ENCODE data around the gene HS2ST1. TPM values are rescaled to one million over a fixed set of nuclear protein-coding genes. Genes with fewer than 3 reads are reported as not detected.
"Not testable (repeated sequence)": the region's sequence is repeated elsewhere in the genome, so short reads cannot be mapped to it uniquely, and the experiment has no call there.

Gene HS2ST1
- total and polyA plus RNA-seq, 10 of the 15 experiments (the other 5 are each of a cell fraction or from before 2014, with no cell fraction given) = 5.4 to 30.8 (median 18.6) TPM

GRCh38 chr1:86960548-86960947 lies 46.1 kb downstream of the HS2ST1 start (continued):
- TF ChIP-seq MYC (IDR thresholded peaks at IDR 0.05; ENCODE audit: insufficient read depth, insufficient read length, insufficient replicate concordance, low read length, severe bottlenecking) (no peak), HDAC6 (IDR thresholded peaks at IDR 0.05; ENCODE audit: unreplicated experiment) (no peak), EGR1 (IDR thresholded peaks at IDR 0.05; ENCODE audit: borderline replicate concordance in 1 of 2, low read depth in 2 of 2, low read length in 2 of 2) (no peak), PKNOX1 (IDR thresholded peaks at IDR 0.05) (no peak), IKZF1 (conservative IDR thresholded peaks at IDR 0.05) (no peak), SREBF2 (IDR thresholded peaks at IDR 0.05; ENCODE audit: low read length) (no peak), IRF4 (IDR thresholded peaks at IDR 0.05; ENCODE audit: low read depth, low read length) (no peak), PBX3 (IDR thresholded peaks at IDR 0.05; ENCODE audit: insufficient replicate concordance, low read depth, low read length) (no peak)

DNA sequence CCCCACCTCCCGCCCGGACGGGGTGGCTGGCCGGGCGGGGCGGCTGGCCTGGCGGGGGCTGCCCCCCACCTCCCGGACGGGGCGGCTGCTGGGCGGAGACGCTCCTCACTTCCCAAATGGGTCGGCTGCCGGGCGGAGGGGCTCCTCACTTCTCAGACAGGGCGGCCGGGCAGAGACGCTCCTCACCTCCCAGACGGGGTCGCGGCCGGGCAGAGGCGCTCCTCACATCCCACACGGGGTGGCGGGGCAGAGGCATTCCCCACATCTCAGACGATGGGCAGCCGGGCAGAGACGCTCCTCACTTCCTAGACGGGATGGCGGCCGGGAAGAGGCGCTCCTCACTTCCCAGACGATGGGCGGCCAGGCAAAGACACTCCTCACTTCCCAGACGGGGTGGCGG lies 49.4 kb downstream of the HS2ST1 start:
- H3K9ac ChIP-seq (ENCODE audit: control insufficient read depth, insufficient read depth, low read length); H2AFZ ChIP-seq (ENCODE audit: control insufficient read depth, low read depth, low read length); H3K27me3 ChIP-seq (replicated peaks in 1 of 2; ENCODE audit: control insufficient read depth in 2 of 2, insufficient read depth in 2 of 2, low read length in 1 of 2); H3K79me2 ChIP-seq (ENCODE audit: control insufficient read depth, insufficient read depth, low read length); FAIRE-seq; intact Hi-C loops (cut with micrococcal nuclease; ENCODE audit: unreplicated experiment); BruUV-seq (replicated peaks); H3K36me3 ChIP-seq (ENCODE audit: control insufficient read depth in 2 of 2, insufficient read depth in 2 of 2, low read length in 1 of 2); in situ Hi-C loops (cut with MboI); ATAC-seq; DNase-seq (ENCODE audit: low read depth, low spot score); POLR2A ChIA-PET; H3K27ac ChIP-seq (ENCODE audit: control insufficient read depth, insufficient read depth); H3K4me2 ChIP-seq (ENCODE audit: control insufficient read depth, insufficient read depth); H3K4me1 ChIP-seq (ENCODE audit: control insufficient read depth, insufficient read depth, low read length); H3K9me3 ChIP-seq (replicated peaks; ENCODE audit: control insufficient read depth, insufficient read depth, low read length); H3K4me3 ChIP-seq; H4K20me1 ChIP-seq (ENCODE audit: control insufficient read depth, insufficient read depth): not testable (repeated sequence)
- 92% methylated on average over 19 of the region's 36 CpGs for WGBS (ENCODE audit: insufficient coverage, insufficient replicate concordance, low lambda C conversion rate, missing lambda C conversion rate)
- ChIA-PET RAD21 (ENCODE audit: unreplicated experiment) (interaction anchor here (1.1 to 3.9 kb wide), 3 partner anchors 11 to 120 kb away, joined by 3 to 40 read pairs (median 6); no protein-coding TSS in a partner anchor), CTCF (interaction anchor here (1.2 to 6.0 kb wide), 7 partner anchors 11 to 129 kb away, joined by 3 to 78 read pairs (median 8); no protein-coding TSS in a partner anchor), SMC1A (ENCODE audit: uncharacterized antibody, unreplicated experiment) (interaction anchor here (0.7 to 4.2 kb wide), 7 partner anchors 12 to 130 kb away, joined by 3 to 68 read pairs (median 8); partner anchors contain the start of genes HS2ST1 and SELENOF)
